Right lung (tissue), 5 donors: ENCODE data around the gene H2BK1. TPM values are rescaled to one million over a fixed set of nuclear protein-coding genes. Genes with fewer than 3 reads are reported as not detected.

Experiments used
- DNase-seq, 2 donors: peaks; one replicate each; pipeline ENCODE4 v3.0.0-alpha.2; 2013
- polyA plus RNA-seq, 5 donors: library from polyadenylated mRNA; unstranded; fragments of 120-200 nt; gene quantifications; one replicate each; pipeline versions ENCODE4 v1.2.1 to v1.2.3, GENCODE V29; 2013; ENCODE audit warnings: inconsistent platforms in 1 of 5, low replicate concordance in 1 of 5; ENCODE audit not compliant: insufficient read length in 5 of 5, insufficient read depth in 1 of 5

The H2BK1 gene
- polyA plus RNA-seq, 5 donors = 0.35 TPM; not detected in 4

- DNase-seq = no peak
Measured at GRCh38 chr7:151204383-151205032, 5.8 kb downstream of the H2BK1 start.

- DNase-seq = no peak
Measured at GRCh38 chr7:151202836-151203235, 7.5 kb downstream of the H2BK1 start.

- no peak for DNase-seq
Measured at GRCh38 chr7:151201751-151202150, 8.5 kb downstream of the H2BK1 start.

- no peak for DNase-seq
Measured at GRCh38 chr7:151201344-151201743, 8.9 kb downstream of the H2BK1 start.

GRCh38 chr7:151198945-151199848 is 11.1 kb downstream of the H2BK1 start:
- peak; percentile 74 to 81 for DNase-seq

- DNase-seq = no peak
Measured at GRCh38 chr7:151197932-151198331, 12.4 kb downstream of the H2BK1 start.

GRCh38 chr7:151195616-151196450 is 14.5 kb downstream of the H2BK1 start:
- DNase-seq = no peak

- DNase-seq = no peak
Measured at GRCh38 chr7:151194188-151194587, 16.1 kb downstream of the H2BK1 start.

- DNase-seq = no peak
Measured at GRCh38 chr7:151193203-151193978, 16.9 kb downstream of the H2BK1 start.

GRCh38 chr7:151192002-151192539 is 18.2 kb downstream of the H2BK1 start:
- no peak for DNase-seq

GRCh38 chr7:151191544-151191943 is 18.7 kb downstream of the H2BK1 start:
- DNase-seq = no peak

GRCh38 chr7:151189038-151189437 is 21.2 kb downstream of the H2BK1 start:
- DNase-seq = no peak

- no peak for DNase-seq
Measured at GRCh38 chr7:151188252-151188542, 22.1 kb downstream of the H2BK1 start.

- DNase-seq = no peak
Measured at GRCh38 chr7:151187409-151188251, 22.7 kb downstream of the H2BK1 start.

- DNase-seq = no peak
Measured at GRCh38 chr7:151186640-151187408, 23.5 kb downstream of the H2BK1 start, which contains the start of gene ASB10. Gene ASB10, minus strand, starts transcription at chr7:151187250. Its CDS starts 120 bp downstream, at chr7:151187130.

GRCh38 chr7:151185762-151186639 is 24.3 kb downstream of the H2BK1 start:
- no peak for DNase-seq

GRCh38 chr7:151181011-151181431 is 29.3 kb downstream of the H2BK1 start:
- no peak for DNase-seq

GRCh38 chr7:151179946-151180345 is 30.3 kb downstream of the H2BK1 start:
- no peak for DNase-seq
